Memory B cell (primary cell): ENCODE data around the gene BMF.

Experiments used
- ATAC-seq: fragments of 150-1000 bp; cut with Tn5 transposase; 2 replicates; pipeline ENCODE4 v1.10.0; 2021; ENCODE audit warnings: low read depth, mild to moderate bottlenecking, moderate library complexity
- DNase-seq, 2 donors: peaks; one replicate each; pipeline ENCODE4 v3.0.0; 2022; ENCODE audit warnings: low spot score in 2 of 2
- H3K27ac Mint-ChIP-seq: one replicate; pipeline ENCODE4 v1.8.0; 2022; ENCODE audit warnings: mild to moderate bottlenecking, moderate library complexity, mixed read lengths
- H3K27me3 Mint-ChIP-seq: one replicate; pipeline ENCODE4 v1.8.0; 2022; ENCODE audit warnings: mixed read lengths
- H3K36me3 Mint-ChIP-seq: one replicate; pipeline ENCODE4 v1.8.0; 2022; ENCODE audit warnings: mild to moderate bottlenecking, mixed read lengths
- H3K4me1 Mint-ChIP-seq: one replicate; pipeline ENCODE4 v1.8.0; 2022; ENCODE audit warnings: mixed read lengths
- H3K4me3 Mint-ChIP-seq: one replicate; pipeline ENCODE4 v1.8.0; 2022; ENCODE audit warnings: mild to moderate bottlenecking, moderate library complexity, mixed read lengths
- H3K9me3 Mint-ChIP-seq: one replicate; pipeline ENCODE4 v1.8.0; 2022; ENCODE audit warnings: mixed read lengths

The BMF gene

DNA sequence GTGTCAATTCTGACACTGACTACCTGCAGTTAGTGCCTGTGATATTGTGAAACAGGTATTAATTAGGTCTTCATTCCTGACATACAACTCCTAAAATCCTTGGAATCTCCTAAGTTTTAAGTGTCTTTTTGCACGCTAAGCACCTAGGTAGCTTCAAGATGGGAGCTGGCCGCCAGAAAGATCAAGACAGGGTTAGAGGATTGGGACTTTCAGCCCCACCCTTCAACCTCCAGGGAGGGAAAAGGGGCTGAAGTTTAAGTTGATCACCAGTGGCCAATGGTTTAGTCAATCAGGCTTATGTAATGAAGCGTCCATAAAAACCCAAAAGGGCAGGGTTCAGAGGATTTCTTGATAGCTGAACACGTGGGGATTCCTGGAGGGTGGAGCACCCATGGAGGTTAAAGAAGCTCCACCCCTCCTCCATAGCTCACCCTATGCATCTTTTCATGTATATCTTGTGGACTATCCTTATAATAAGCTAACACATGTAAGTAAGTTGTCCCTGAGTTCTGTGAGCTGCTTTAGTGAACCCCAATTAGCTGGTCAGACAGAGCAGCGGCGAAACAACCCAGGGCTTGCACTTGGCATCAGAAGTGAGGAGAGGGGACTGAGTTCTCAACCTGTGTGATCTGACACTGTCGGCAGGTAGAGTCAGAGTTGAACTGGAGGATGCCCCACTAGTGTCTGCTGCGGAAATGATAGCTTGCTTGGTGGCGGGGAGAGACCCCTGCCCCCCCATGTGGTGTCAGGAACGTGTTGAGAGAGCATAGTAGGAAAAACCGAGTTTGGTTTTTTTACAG, 56.9 kb downstream of the BMF start:
- Mint-ChIP-seq H3K4me3 (no peak overlapping the region), H3K9me3 (no peaks in the 10 kb centered on the region), H3K4me1 (peaks cover 65% of the 10 kb centered on the region), H3K36me3 (no peaks in the 10 kb centered on the region), H3K27ac (no peak overlapping the region), H3K27me3 (peaks cover 2% of the 10 kb centered on the region)
- no peak for DNase-seq
- no peak for ATAC-seq

DNA sequence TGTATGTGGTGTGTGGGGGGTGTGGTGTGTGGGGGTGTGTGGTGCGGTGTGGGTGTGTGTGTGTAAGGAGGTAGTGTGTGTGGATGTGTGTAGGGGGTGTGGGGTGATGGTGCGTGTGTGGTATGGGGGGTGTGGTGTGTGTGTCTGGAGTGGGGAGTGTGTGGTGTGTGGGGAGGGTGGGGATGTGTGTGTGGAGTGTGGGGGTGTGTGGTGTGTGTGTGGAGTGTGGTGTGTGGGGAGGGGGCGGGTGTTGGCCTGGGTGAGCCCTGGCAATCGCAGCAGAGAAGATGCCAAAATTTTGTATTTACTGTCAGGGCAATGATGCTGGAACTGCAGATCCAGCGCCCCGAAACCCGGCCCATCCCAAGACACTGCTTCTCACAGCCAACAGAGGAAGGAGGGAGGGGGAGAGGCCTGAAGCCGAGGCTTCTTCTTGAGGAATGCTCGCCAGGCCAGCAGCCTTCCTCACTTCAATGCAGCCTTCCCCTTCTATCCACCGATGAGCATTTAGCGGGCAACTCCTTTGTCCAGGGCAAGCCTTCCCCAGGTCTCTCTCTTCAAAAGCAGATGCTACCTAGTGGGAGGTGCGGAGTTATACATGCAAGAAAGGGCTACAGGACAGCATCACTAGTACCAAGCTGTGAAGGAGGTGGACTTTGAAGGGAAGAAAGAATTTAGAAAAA, 57.8 kb downstream of the BMF start:
- peaks cover 2% of the 10 kb centered on the region for H3K27me3 Mint-ChIP-seq
- peak overlapping the region; percentile 88 for H3K27ac Mint-ChIP-seq
- H3K9me3 Mint-ChIP-seq, result no peaks in the 10 kb centered on the region
- no peaks in the 10 kb centered on the region for H3K36me3 Mint-ChIP-seq
- peaks cover 70% of the 10 kb centered on the region for H3K4me1 Mint-ChIP-seq
- ATAC-seq (no peak), DNase-seq (no peak)
- no peak overlapping the region for H3K4me3 Mint-ChIP-seq

- peak overlapping the region; percentile 88 for H3K27ac Mint-ChIP-seq
- DNase-seq (no peak), ATAC-seq (no peak)
- peaks cover 2% of the 10 kb centered on the region for H3K27me3 Mint-ChIP-seq
- peaks cover 67% of the 10 kb centered on the region for H3K4me1 Mint-ChIP-seq
- no peak overlapping the region for H3K4me3 Mint-ChIP-seq
- no peaks in the 10 kb centered on the region for H3K9me3 Mint-ChIP-seq
- H3K36me3 Mint-ChIP-seq, result no peaks in the 10 kb centered on the region
Observed at GRCh38 chr15:40048926-40049475, 59.7 kb downstream of the BMF start.

DNA sequence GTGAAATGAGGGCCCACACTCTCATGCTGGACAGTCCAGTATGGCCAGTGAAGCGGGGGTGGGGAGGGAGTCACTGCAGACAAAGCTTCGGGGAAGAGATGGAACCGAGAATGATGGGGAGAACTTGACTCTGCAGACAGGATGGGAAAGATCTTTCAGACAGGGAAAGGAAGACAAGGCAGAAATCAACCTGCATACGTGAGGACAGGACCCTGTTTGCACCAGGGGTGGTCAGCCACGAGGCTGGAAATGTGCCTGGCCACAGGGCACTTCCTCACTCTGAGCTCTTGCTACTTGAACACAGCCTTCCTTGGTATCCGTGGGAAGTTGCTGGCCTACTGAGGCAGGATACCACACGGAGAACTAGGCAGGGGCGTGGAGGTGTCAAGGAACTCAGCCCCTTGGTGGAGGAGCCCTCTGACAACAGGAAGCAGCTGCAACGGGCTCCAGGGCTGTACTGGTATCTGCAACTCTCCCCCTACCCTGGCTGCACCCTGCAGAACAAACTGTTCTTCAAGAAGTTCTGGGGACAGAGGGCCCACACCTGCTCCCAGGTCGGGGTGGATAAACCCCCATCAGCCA, 60.4 kb downstream of the BMF start:
- peaks cover 2% of the 10 kb centered on the region for H3K27me3 Mint-ChIP-seq
- peaks cover 62% of the 10 kb centered on the region for H3K4me1 Mint-ChIP-seq
- no peaks in the 10 kb centered on the region for H3K36me3 Mint-ChIP-seq
- H3K9me3 Mint-ChIP-seq, result no peaks in the 10 kb centered on the region
- ATAC-seq (peak; percentile 31), DNase-seq (no peak)
- peak overlapping the region; percentile 49 for H3K4me3 Mint-ChIP-seq
- H3K27ac Mint-ChIP-seq, result peak overlapping the region; percentile 88

- Mint-ChIP-seq H3K4me3 (peak overlapping the region; percentile 45), H3K27me3 (peaks cover 2% of the 10 kb centered on the region)
- no peak for DNase-seq
Observed at GRCh38 chr15:40047415-40048210, 61.1 kb downstream of the BMF start.

GRCh38 chr15:40046721-40047414, 61.8 kb downstream of the BMF start:
- no peak overlapping the region for H3K27ac Mint-ChIP-seq
- H3K36me3 Mint-ChIP-seq, result no peaks in the 10 kb centered on the region
- H3K27me3 Mint-ChIP-seq, result peaks cover 2% of the 10 kb centered on the region
- no peak for ATAC-seq
- H3K4me3 Mint-ChIP-seq, result no peak overlapping the region
- no peak for DNase-seq
- H3K9me3 Mint-ChIP-seq, result no peaks in the 10 kb centered on the region
- H3K4me1 Mint-ChIP-seq, result peaks cover 55% of the 10 kb centered on the region

More at GRCh38 chr15:40047415-40048210, 61.1 kb downstream of the BMF start:
- Mint-ChIP-seq H3K36me3 (no peaks in the 10 kb centered on the region), H3K27ac (peak overlapping the region; percentile 88), H3K4me1 (peaks cover 58% of the 10 kb centered on the region), H3K9me3 (no peaks in the 10 kb centered on the region)
- peak; percentile 20 for ATAC-seq

GRCh38 chr15:40045572-40046217, 63.0 kb downstream of the BMF start:
- no peaks in the 10 kb centered on the region for H3K9me3 Mint-ChIP-seq
- H3K4me3 Mint-ChIP-seq, result peak overlapping the region; percentile 55
- no peak for DNase-seq
- H3K27ac Mint-ChIP-seq, result peak overlapping the region; percentile 90
- ATAC-seq, result peak; percentile 21
- H3K4me1 Mint-ChIP-seq, result peaks cover 51% of the 10 kb centered on the region
- H3K36me3 Mint-ChIP-seq, result no peaks in the 10 kb centered on the region
- peaks cover under 1% of the 10 kb centered on the region for H3K27me3 Mint-ChIP-seq

DNA sequence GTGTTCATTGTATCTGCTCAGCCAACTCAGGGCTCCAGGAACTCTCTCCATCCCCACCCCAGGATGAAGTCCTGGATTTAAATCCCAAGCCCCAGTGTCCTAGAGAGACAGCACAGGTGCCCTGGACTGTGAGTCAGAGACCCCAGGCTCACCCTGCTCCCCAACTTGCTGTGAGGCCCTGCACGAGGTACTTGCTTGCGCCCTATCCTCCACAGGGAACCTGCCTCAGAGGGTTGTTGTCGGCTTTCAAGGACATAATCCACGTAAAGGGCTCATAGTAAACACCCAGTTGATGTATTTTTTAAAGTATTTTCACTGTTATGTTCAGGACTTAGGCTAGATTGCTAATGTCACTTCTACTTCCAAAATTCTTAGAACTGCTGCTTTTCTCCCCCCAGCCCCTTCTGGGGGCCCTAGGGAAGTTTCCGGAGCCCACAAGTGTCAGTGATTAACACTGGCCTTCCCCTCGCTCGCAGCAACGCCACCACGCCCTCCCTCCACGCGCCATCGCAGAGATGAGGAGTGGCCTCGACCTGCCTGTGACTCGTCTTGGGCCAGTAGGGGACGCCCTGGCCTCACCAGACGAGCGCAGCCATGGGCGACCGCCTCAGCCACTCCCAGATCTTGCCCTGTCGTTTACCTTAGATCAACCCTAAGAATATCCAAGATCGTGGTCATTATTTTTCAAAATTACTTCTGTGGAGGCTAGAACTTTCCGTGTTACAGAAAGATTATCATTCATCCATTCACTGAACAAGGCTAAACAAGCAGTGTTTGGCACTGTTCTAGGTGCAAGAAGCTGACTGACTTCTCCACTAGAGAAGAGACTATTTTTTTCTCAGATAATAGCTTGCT, 63.7 kb downstream of the BMF start:
- ATAC-seq (peak; percentile 93), DNase-seq (peak; percentile 82 to 88)
- Mint-ChIP-seq H3K27ac (peak overlapping the region; percentile 90), H3K9me3 (no peaks in the 10 kb centered on the region), H3K27me3 (no peaks in the 10 kb centered on the region), H3K4me3 (peak overlapping the region; percentile 55), H3K36me3 (no peaks in the 10 kb centered on the region), H3K4me1 (peaks cover 49% of the 10 kb centered on the region)

DNA sequence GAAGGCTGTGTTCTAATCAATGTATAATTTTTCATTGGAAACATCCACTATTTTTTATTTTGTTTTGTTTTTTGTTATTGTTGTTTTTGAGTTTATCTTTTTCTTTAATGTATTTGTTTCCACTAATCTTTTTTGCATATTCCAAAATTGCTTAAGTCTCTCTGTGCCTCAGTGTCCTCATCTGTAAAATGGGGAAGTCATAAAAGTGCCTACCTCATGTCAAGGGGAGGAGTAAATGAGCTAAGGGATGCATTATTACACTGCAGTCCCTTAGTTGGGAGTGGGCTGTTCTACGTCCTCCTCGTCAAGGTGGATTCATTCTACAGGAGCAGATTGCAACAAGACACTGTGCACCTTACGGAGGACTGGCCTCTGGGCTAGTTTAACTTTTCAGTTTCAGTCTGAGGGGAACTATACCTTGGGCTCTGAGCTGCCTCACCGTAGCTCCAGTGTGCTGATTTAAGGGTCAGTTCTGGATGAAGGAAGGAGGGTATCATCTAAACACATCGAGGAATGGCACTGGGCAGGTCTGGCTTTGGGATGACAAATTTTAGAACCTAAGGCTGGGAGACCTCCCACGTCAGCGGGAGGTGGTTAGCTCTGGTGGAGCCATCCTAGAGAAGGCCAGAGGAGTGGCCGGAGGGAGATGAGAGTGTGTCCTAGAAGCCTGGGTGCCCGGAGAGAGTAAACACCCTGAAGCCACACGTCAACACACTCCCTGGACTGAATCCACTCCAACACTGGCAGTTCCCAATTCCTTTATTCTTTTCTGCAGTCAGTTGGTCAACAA, 64.6 kb downstream of the BMF start:
- Mint-ChIP-seq H3K27ac (peak overlapping the region; percentile 90), H3K27me3 (no peaks in the 10 kb centered on the region), H3K36me3 (no peaks in the 10 kb centered on the region), H3K9me3 (no peaks in the 10 kb centered on the region), H3K4me3 (no peak overlapping the region), H3K4me1 (peaks cover 44% of the 10 kb centered on the region)
- DNase-seq (no peak), ATAC-seq (no peak)

DNA sequence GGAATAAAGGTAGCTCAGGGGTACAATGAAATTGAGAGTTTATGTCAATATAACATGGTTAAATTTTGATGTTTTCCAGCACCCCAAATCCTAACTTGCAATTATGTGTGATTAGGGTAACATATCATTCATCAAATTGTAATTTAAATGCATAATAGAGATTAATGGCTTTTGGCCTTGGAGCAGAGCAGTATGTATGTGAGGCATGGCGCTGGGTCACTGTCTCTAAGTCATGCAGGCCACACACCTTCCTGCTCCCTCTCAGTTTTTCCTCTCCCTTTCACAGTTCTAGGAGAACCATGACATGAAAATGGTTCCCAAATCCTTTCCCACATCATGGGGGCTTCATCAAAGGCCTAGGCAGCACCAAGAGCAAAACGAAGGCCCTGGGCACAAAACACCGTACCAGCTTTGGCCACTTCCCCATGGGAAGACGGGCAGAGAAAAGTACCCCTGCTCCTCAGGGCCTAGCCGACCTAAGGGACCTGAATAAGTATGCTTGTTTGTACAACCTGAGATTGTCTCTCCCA, 65.8 kb downstream of the BMF start:
- H3K36me3 Mint-ChIP-seq, result no peaks in the 10 kb centered on the region
- H3K4me3 Mint-ChIP-seq, result no peak overlapping the region
- H3K27ac Mint-ChIP-seq, result peak overlapping the region; percentile 50
- H3K9me3 Mint-ChIP-seq, result no peaks in the 10 kb centered on the region
- DNase-seq, result no peak
- H3K4me1 Mint-ChIP-seq, result peaks cover 37% of the 10 kb centered on the region
- no peak for ATAC-seq
- no peaks in the 10 kb centered on the region for H3K27me3 Mint-ChIP-seq

DNA sequence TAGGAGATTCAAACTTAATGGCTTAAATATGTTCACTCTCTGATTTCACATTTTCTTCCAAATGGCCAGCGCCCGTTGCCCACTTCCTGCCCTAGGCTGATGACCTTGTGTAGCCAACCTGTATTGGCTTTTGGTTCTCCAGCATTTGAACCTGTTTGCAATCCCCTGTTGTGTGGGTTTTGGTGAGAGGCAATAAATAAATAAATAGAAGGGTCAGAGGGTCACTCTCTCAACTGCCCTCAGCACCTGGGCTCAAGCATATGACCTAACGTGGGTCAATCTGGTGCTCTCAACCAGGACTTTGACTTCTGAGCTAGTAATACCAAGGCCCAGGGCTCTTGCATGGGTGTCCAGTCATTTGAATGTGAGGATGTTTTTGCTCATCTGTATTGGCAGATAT, 67.9 kb downstream of the BMF start:
- ATAC-seq (no peak), DNase-seq (no peak)
- Mint-ChIP-seq H3K36me3 (peaks cover 11% of the 10 kb centered on the region), H3K27me3 (no peaks in the 10 kb centered on the region), H3K27ac (no peak overlapping the region), H3K9me3 (no peaks in the 10 kb centered on the region), H3K4me3 (no peak overlapping the region), H3K4me1 (peaks cover 28% of the 10 kb centered on the region)
